OCI-LY7 (cell line): Measurements from ENCODE around the gene PHYKPL. TPM values are rescaled to one million over a fixed set of nuclear protein-coding genes. Genes with fewer than 3 reads are reported as not detected.
"Not testable (repeated sequence)": the region's sequence is repeated elsewhere in the genome, so short reads cannot be mapped to it uniquely, and the experiment has no call there.

ENCODE experiments used
- BruUV-seq: library from RNA; stranded (reverse); fragments of 400-500 nt; replicated peaks from 2 replicates; lab custom pipeline; 2021; lab: Mats Ljungman, UMichigan
- CTCF ChIA-PET: fragments of 300-600 bp; sonication (Branson Sonifier 250); formaldehyde crosslinking; loops from one replicate; lab custom pipeline; 2022; ENCODE audit warnings: antibody characterized with exemption; ENCODE audit not compliant: unreplicated experiment; lab: Charles Lee
- POLR2A ChIA-PET: fragments of 300-600 bp; sonication (Branson Sonifier 250); formaldehyde crosslinking; loops from one replicate; lab custom pipeline; 2022; ENCODE audit warnings: antibody characterized with exemption; lab: Charles Lee
- DNase-seq: peaks from one replicate; pipeline ENCODE4 v3.0.0-alpha.2; 2015; ENCODE audit warnings: low spot score
- H2AFZ ChIP-seq: fragments of 200-600 bp; sonication (generic), shearing (Covaris generic); 2 replicates; pipeline ENCODE4 v1.6.1; 2014; ENCODE audit warnings: mild to moderate bottlenecking, antibody characterized with exemption, low read length, moderate library complexity
- H3K27ac ChIP-seq: fragments of 200-600 bp; sonication (generic); 2 replicates; pipeline ENCODE4 v1.5.1; 2014; ENCODE audit warnings: mixed run types, low read depth, mild to moderate bottlenecking, moderate library complexity, low read length, inconsistent platforms; ENCODE audit not compliant: poor library complexity, severe bottlenecking
- H3K36me3 ChIP-seq: fragments of 200-600 bp; sonication (generic); 2 replicates; pipeline ENCODE4 v1.6.1; 2014; ENCODE audit warnings: mild to moderate bottlenecking, antibody characterized with exemption, low read length, moderate library complexity, mixed read lengths; ENCODE audit not compliant: insufficient read depth
- H3K4me1 ChIP-seq: fragments of 200-600 bp; sonication (generic); 2 replicates; pipeline ENCODE4 v1.5.1; 2014; ENCODE audit warnings: mild to moderate bottlenecking, low read length; ENCODE audit not compliant: insufficient read depth, poor library complexity, severe bottlenecking
- H3K4me2 ChIP-seq: fragments of 200-600 bp; sonication (generic); 2 replicates; pipeline ENCODE4 v1.6.1; 2014; ENCODE audit warnings: mild to moderate bottlenecking, low read length
- H3K4me3 ChIP-seq: fragments of 200-600 bp; sonication (generic); 2 replicates; pipeline ENCODE4 v1.5.1; 2014; ENCODE audit warnings: mild to moderate bottlenecking, low read depth, low read length; ENCODE audit not compliant: poor library complexity, severe bottlenecking
- H3K79me2 ChIP-seq: fragments of 200-600 bp; sonication (generic); 2 replicates; pipeline ENCODE4 v1.6.1; 2016; ENCODE audit warnings: low read depth, mild to moderate bottlenecking, low read length, moderate library complexity, mixed read lengths; ENCODE audit not compliant: insufficient read depth
- H3K9me2 ChIP-seq: fragments of 200-600 bp; sonication (generic); 2 replicates; pipeline ENCODE4 v1.6.1; 2016; ENCODE audit warnings: mild to moderate bottlenecking, low read length, mixed read lengths; ENCODE audit not compliant: insufficient read depth
- H3K9me3 ChIP-seq: fragments of 200-600 bp; sonication (generic); 2 replicates; pipeline ENCODE4 v1.6.1; 2014; ENCODE audit warnings: mild to moderate bottlenecking, mixed run types, low read length, mixed read lengths
- H4K20me1 ChIP-seq: fragments of 200-600 bp; sonication (generic); 2 replicates; pipeline ENCODE4 v1.6.1; 2014; ENCODE audit warnings: mild to moderate bottlenecking, antibody characterized with exemption, low read length, moderate library complexity, mixed read lengths; ENCODE audit not compliant: insufficient read depth
- EZH2phosphoT487 ChIP-seq: fragments of 200-600 bp; sonication (generic); IDR thresholded peaks from 2 replicates; pipeline ENCODE4 v1.6.1; 2018; ENCODE audit warnings: low read depth, borderline replicate concordance, mild to moderate bottlenecking, mixed run types, antibody characterized with exemption, low read length, moderate library complexity, mixed read lengths
- intact Hi-C: fragments of 100-400 bp; cut with micrococcal nuclease; formaldehyde crosslinking; loops from one replicate; pipeline ENCODE4 v1.10.0; 2022; ENCODE audit not compliant: unreplicated experiment
- total RNA-seq, 2 experiments: library from RNA; depleted of rRNA in 1 of 2; stranded (reverse); fragments of >200 nt in 1 of 2; shearing (Covaris generic) in 1 of 2; gene quantifications; 2 replicates each; pipeline ENCODE4 v1.2.3, GENCODE V29; 2014 to 2022
- TF ChIP-seq, protein P1 (sequence below): fragments of 200-600 bp; sonication (generic); conservative IDR thresholded peaks from 2 replicates; pipeline ENCODE4 v1.5.1; 2014; ENCODE audit warnings: mild to moderate bottlenecking, antibody characterized with exemption, low read length, moderate library complexity, mixed read lengths

PHYKPL gene
- total RNA-seq, 2 experiments from 2014 or later, result 86.3 to 146 TPM

DNA sequence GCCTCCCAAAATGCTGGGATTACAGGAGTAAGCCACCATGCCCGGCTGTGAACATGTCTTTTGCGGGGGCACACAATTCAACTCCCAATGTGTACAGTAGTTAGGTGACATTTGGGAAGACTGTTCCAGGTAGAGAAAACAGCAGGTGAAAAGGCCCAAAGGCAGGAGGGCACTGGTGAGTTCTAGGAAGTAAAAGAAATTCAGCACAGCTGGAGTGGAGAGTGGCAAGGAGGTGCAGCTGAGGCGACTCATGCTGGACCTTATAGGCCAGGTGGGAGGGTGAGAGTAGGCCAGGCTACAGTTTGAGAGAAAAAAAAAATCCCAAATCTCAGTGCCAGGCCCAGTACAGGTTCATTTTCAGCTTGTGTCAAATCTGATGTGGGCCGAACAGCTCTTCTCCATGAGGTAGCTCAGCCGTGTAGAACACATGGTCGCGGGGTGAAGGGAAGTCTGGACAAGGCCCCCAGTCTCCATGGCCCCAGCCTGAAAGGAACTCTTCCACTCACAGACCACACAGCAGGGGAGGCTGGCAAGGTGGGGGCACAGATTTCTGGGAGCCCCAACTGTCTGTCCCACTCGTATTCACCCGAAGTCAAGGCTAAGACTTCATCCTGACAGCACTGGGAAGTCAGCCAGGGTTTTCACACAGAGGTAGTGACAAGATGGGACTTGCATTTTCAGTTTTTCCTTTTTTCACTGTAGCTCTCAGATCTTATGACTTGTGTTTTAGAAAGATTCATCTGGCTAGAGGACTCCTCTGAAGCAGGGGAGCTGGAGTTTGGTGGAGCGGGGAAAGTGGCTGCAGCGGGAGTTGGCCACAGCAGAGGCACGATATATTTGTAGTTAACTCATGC lies 32.8 kb downstream of the PHYKPL start:
- Histone ChIP-seq H3K27ac (no peak overlapping the region), H3K9me3 (no peaks in the 10 kb centered on the region), H3K9me2 (no peaks in the 10 kb centered on the region), H3K79me2 (peaks cover 17% of the 10 kb centered on the region; the same call in 1 of the 2 replicates), H3K4me1 (no peaks in the 10 kb centered on the region), H3K4me3 (no peak overlapping the region), H3K4me2 (no peak overlapping the region), H4K20me1 (no peaks in the 10 kb centered on the region), H3K36me3 (peaks cover 4% of the 10 kb centered on the region; the same call in 1 of the 2 replicates), H2AFZ (no peak overlapping the region)
- TF ChIP-seq, protein P1, sequence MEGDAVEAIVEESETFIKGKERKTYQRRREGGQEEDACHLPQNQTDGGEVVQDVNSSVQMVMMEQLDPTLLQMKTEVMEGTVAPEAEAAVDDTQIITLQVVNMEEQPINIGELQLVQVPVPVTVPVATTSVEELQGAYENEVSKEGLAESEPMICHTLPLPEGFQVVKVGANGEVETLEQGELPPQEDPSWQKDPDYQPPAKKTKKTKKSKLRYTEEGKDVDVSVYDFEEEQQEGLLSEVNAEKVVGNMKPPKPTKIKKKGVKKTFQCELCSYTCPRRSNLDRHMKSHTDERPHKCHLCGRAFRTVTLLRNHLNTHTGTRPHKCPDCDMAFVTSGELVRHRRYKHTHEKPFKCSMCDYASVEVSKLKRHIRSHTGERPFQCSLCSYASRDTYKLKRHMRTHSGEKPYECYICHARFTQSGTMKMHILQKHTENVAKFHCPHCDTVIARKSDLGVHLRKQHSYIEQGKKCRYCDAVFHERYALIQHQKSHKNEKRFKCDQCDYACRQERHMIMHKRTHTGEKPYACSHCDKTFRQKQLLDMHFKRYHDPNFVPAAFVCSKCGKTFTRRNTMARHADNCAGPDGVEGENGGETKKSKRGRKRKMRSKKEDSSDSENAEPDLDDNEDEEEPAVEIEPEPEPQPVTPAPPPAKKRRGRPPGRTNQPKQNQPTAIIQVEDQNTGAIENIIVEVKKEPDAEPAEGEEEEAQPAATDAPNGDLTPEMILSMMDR, result no peak
- TF ChIP-seq EZH2phosphoT487, result no peak
- POLR2A ChIA-PET, result interaction anchor here (1.0 kb wide), 1 partner anchor 44 kb away, joined by 6 read pairs; no protein-coding TSS in a partner anchor
- intact Hi-C loops, result no loop called here
- DNase-seq, result no peak
- BruUV-seq, result no TSS peak
- CTCF ChIA-PET, result no interaction called here

DNA sequence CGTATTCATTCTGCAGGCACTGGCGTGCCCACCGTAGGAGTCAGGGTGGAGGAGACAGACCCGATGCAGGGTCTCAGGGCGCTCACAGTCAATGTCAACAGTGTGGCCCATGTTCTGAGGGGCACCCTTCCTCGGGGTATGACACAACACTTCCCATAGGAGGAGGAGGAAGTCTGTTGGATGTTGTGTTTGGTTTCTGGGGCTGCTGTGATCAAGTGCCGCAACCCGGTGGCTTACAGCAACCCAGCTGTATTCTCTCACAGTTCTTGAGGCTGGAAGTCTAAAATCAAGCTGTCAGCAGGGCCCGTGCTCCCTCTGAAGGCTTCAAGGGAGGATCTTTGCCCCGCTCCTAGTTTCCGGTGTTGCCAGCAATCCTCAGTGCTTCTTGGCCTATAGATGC lies 33.9 kb downstream of the PHYKPL start:
- TF ChIP-seq, protein P1, result no peak
- TF ChIP-seq EZH2phosphoT487, result no peak
- Histone ChIP-seq H3K4me1 (no peaks in the 10 kb centered on the region), H3K36me3 (no peaks in the 10 kb centered on the region), H4K20me1 (no peaks in the 10 kb centered on the region), H3K4me2 (no peak overlapping the region), H3K9me3 (no peaks in the 10 kb centered on the region), H3K4me3 (no peak overlapping the region), H3K27ac (no peak overlapping the region), H3K79me2 (peaks cover 8% of the 10 kb centered on the region; the same call in 1 of the 2 replicates), H3K9me2 (no peaks in the 10 kb centered on the region), H2AFZ (no peak overlapping the region)
- no TSS peak for BruUV-seq
- ChIA-PET POLR2A (no interaction called here), CTCF (no interaction called here)
- DNase-seq, result no peak
- intact Hi-C loops, result no loop called here

- DNase-seq, CTCF ChIA-PET, H3K9me2 ChIP-seq, intact Hi-C loops, H3K9me3 ChIP-seq, H3K36me3 ChIP-seq, H3K4me2 ChIP-seq, H3K79me2 ChIP-seq, BruUV-seq, H4K20me1 ChIP-seq, H3K27ac ChIP-seq, H2AFZ ChIP-seq, H3K4me1 ChIP-seq, H3K4me3 ChIP-seq, POLR2A ChIA-PET: not testable (repeated sequence)
These were observed 34.5 kb downstream of the PHYKPL start for GRCh38 chr5:178198151-178198550.
